ENCODE measurements around the gene STX19.

Gene STX19

DNA sequence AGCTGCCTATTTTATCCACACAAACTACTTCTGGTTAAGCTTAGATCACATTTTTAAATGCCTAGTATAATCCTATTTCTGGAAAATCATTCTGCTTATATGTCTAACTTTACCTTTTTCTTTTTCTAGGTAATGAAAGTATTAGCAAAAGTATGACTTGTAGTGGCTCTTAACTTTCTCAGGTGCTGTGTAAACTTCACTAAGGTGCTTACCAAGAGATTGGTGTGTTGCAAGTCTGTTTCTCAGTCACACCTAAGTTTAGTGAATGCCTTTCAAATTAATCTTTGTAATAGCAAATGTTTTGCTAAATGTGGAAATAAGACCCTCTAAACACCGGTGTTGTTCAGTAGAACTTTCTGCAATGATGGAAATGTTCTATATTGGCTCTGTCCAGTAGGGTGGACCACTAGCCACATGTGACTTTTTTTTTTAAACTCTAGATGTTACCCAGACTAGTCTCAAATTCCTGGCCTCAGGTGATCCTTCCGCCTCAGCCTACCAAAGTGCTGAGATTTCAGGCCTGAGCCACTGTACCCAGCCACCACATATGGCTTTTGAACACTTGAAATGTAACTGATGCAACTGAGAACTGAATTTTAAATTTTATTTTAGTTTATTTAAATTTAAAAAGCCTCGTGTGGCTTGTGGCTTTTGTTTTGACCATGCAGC lies 26.4 kb downstream of the STX19 start:
- no peaks in the 10 kb centered on the region for H3K27me3 ChIP-seq (ENCODE audit: control insufficient read depth in 1 of 2, insufficient read depth in 2 of 2, low read length in 2 of 2)
- H3K4me1 ChIP-seq (ENCODE audit: control insufficient read depth in 1 of 2, insufficient read depth in 2 of 2, low read length in 2 of 2): no peaks in the 10 kb centered on the region
- H3K4me3 ChIP-seq (ENCODE audit: low read depth in 1 of 2, low read length in 2 of 2): no peak overlapping the region
- no peak overlapping the region for H3K9ac ChIP-seq (ENCODE audit: low read depth in 1 of 2, low read length in 2 of 2)
- H3K27ac ChIP-seq (ENCODE audit: low read depth, low read length): no peak overlapping the region
- H3K9me3 ChIP-seq (ENCODE audit: control insufficient read depth in 1 of 2, low read length in 2 of 2): no peaks in the 10 kb centered on the region
- no peaks in the 10 kb centered on the region for H3K36me3 ChIP-seq (ENCODE audit: control insufficient read depth in 1 of 2, insufficient read depth in 2 of 2, low read length in 2 of 2)

DNA sequence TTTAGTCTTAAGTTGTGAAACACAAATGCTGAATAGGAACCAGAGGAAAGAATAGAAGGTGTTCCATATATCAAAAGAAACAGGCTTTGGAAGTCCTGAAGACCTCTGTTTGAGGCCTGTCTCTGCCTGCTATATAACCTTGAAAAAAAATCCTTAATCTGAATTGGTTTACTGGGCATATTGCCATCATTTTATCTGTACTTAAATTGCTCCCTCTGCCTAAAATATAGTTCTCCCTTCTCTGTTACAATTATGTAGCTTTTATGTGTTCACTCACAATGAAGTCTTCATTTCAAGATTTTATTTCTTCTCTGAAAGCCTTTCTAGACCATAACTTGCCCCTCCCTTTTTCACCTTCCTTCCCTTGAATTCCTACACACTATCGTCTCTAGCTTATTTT lies 27.2 kb downstream of the STX19 start:
- no peak overlapping the region for H3K27ac ChIP-seq (ENCODE audit: low read depth, low read length)
- no peaks in the 10 kb centered on the region for H3K36me3 ChIP-seq (ENCODE audit: control insufficient read depth in 1 of 2, insufficient read depth in 2 of 2, low read length in 2 of 2)
- no peaks in the 10 kb centered on the region for H3K4me1 ChIP-seq (ENCODE audit: control insufficient read depth in 1 of 2, insufficient read depth in 2 of 2, low read length in 2 of 2)
- no peak overlapping the region for H3K4me3 ChIP-seq (ENCODE audit: low read depth in 1 of 2, low read length in 2 of 2)
- no peaks in the 10 kb centered on the region for H3K27me3 ChIP-seq (ENCODE audit: control insufficient read depth in 1 of 2, insufficient read depth in 2 of 2, low read length in 2 of 2)
- no peak overlapping the region for H3K9ac ChIP-seq (ENCODE audit: low read depth in 1 of 2, low read length in 2 of 2)
- H3K9me3 ChIP-seq (ENCODE audit: control insufficient read depth in 1 of 2, low read length in 2 of 2): no peaks in the 10 kb centered on the region

DNA sequence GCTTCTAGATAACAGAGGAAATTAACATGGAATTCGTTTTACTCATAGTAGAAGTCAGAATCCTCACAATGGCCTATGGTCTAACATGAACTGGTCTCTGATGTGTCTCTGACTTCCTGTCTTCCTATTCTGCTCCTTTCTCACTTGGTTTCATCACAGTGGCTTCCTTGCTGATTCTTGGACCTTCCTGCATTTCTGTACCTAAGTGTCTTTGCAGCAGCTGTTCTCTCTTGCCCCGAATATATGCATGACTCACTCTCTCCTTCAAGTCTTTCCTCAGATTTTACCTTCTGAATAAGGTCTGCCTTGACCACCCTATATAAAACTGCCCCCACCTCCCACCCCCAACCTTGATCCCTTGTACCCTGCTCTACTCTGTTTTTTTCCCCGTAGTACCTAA lies 34.3 kb downstream of the STX19 start:
- H3K27ac ChIP-seq (ENCODE audit: low read depth, low read length): no peak overlapping the region
- no peaks in the 10 kb centered on the region for H3K27me3 ChIP-seq (ENCODE audit: control insufficient read depth in 1 of 2, insufficient read depth in 2 of 2, low read length in 2 of 2)
- H3K4me1 ChIP-seq (ENCODE audit: control insufficient read depth in 1 of 2, insufficient read depth in 2 of 2, low read length in 2 of 2): no peaks in the 10 kb centered on the region
- H3K9ac ChIP-seq (ENCODE audit: low read depth in 1 of 2, low read length in 2 of 2): no peak overlapping the region
- H3K4me3 ChIP-seq (ENCODE audit: low read depth in 1 of 2, low read length in 2 of 2): no peak overlapping the region
- H3K9me3 ChIP-seq (ENCODE audit: control insufficient read depth in 1 of 2, low read length in 2 of 2): no peaks in the 10 kb centered on the region
- no peaks in the 10 kb centered on the region for H3K36me3 ChIP-seq (ENCODE audit: control insufficient read depth in 1 of 2, insufficient read depth in 2 of 2, low read length in 2 of 2)

DNA sequence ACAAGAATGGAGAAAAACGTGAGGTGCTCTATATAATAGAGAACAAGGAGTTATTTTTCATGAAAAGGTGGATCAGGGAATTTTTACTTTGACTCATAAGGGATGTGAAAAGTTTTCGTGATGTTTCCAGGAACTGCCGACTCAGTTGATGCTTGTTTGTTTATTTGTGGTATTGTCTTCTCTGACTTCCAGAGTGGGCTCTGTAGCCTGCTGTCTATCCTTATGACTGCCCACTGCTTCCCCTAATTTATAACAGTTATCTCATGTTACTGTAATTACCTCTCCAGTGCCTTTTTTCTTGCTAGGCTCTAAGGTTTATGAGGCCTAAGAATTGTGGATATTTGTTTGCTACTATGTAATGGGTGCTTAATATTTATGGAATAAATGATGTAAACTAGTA lies 36.2 kb downstream of the STX19 start:
- Histone ChIP-seq H3K27me3 (ENCODE audit: control insufficient read depth in 1 of 2, insufficient read depth in 2 of 2, low read length in 2 of 2) (no peaks in the 10 kb centered on the region), H3K4me1 (ENCODE audit: control insufficient read depth in 1 of 2, insufficient read depth in 2 of 2, low read length in 2 of 2) (no peaks in the 10 kb centered on the region), H3K4me3 (ENCODE audit: low read depth in 1 of 2, low read length in 2 of 2) (no peak overlapping the region), H3K27ac (ENCODE audit: low read depth, low read length) (no peak overlapping the region), H3K9me3 (ENCODE audit: control insufficient read depth in 1 of 2, low read length in 2 of 2) (no peaks in the 10 kb centered on the region), H3K9ac (ENCODE audit: low read depth in 1 of 2, low read length in 2 of 2) (no peak overlapping the region), H3K36me3 (ENCODE audit: control insufficient read depth in 1 of 2, insufficient read depth in 2 of 2, low read length in 2 of 2) (no peaks in the 10 kb centered on the region)

DNA sequence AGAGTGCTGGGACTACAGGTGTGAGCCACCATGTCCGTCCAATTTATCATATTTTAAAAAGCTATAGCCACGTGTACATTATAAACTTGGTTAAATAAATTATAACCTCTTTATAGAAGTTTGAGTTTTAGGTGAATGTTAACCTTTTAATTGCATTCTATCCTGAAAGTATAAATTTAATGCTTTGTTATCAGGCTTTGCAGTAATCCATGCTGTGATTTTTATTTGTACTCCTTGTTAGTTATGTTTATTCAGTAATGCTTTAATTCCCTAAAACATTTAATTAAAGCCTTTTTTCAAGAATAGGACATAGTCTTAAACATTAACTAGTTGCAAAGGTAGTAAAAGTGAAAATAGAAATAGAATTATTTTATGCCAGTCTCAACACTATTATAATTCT lies 36.8 kb downstream of the STX19 start:
- Histone ChIP-seq H3K27ac (ENCODE audit: low read depth, low read length) (no peak overlapping the region), H3K9me3 (ENCODE audit: control insufficient read depth in 1 of 2, low read length in 2 of 2) (no peaks in the 10 kb centered on the region), H3K36me3 (ENCODE audit: control insufficient read depth in 1 of 2, insufficient read depth in 2 of 2, low read length in 2 of 2) (no peaks in the 10 kb centered on the region), H3K27me3 (ENCODE audit: control insufficient read depth in 1 of 2, insufficient read depth in 2 of 2, low read length in 2 of 2) (no peaks in the 10 kb centered on the region), H3K4me1 (ENCODE audit: control insufficient read depth in 1 of 2, insufficient read depth in 2 of 2, low read length in 2 of 2) (no peaks in the 10 kb centered on the region), H3K9ac (ENCODE audit: low read depth in 1 of 2, low read length in 2 of 2) (no peak overlapping the region), H3K4me3 (ENCODE audit: low read depth in 1 of 2, low read length in 2 of 2) (no peak overlapping the region)

DNA sequence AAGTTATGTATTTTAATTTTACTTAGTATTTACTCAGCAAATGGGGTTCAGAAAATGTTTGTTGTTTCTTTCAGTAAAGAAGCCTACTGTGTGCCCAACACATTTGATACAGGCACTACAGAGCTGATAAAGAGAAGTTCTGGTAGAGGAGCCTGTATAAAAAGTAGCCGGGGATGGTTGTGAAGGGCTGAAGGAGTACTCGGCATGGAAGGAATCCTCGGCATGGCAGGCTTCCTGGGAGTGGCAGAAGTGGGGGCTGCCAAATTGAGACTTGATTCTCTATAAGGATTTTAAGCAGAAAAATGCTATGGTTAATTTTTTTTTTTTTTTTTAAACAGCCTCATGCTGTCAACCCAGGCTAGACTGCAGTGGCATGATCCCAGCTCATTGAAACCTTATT lies 39.2 kb downstream of the STX19 start:
- H3K4me1 ChIP-seq (ENCODE audit: control insufficient read depth in 1 of 2, insufficient read depth in 2 of 2, low read length in 2 of 2): no peaks in the 10 kb centered on the region
- no peak overlapping the region for H3K9ac ChIP-seq (ENCODE audit: low read depth in 1 of 2, low read length in 2 of 2)
- no peaks in the 10 kb centered on the region for H3K9me3 ChIP-seq (ENCODE audit: control insufficient read depth in 1 of 2, low read length in 2 of 2)
- H3K27ac ChIP-seq (ENCODE audit: low read depth, low read length): no peak overlapping the region
- no peaks in the 10 kb centered on the region for H3K36me3 ChIP-seq (ENCODE audit: control insufficient read depth in 1 of 2, insufficient read depth in 2 of 2, low read length in 2 of 2)
- H3K4me3 ChIP-seq (ENCODE audit: low read depth in 1 of 2, low read length in 2 of 2): no peak overlapping the region
- H3K27me3 ChIP-seq (ENCODE audit: control insufficient read depth in 1 of 2, insufficient read depth in 2 of 2, low read length in 2 of 2): no peaks in the 10 kb centered on the region

DNA sequence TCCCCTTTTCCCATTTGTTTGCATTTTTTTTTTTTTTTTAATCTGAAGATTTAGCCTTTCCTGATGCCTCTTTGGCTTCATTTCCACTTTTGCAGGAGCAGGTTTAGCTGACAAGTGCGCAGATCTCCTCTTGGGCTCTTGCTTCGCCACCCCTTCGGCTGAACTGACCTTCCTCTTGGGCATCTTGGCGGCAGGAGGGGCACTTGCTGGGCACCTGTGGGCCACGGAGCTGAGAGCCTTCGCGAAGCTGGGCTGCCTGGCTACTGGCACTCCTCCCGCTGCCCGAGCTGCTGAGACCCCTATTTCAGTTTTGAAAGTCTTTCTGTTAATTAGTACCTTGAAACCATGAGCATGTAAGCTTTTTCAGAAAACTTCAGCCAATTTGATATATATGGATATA lies 39.6 kb downstream of the STX19 start:
- H3K27me3 ChIP-seq (ENCODE audit: control insufficient read depth in 1 of 2, insufficient read depth in 2 of 2, low read length in 2 of 2): no peaks in the 10 kb centered on the region
- H3K9ac ChIP-seq (ENCODE audit: low read depth in 1 of 2, low read length in 2 of 2): no peak overlapping the region
- no peaks in the 10 kb centered on the region for H3K36me3 ChIP-seq (ENCODE audit: control insufficient read depth in 1 of 2, insufficient read depth in 2 of 2, low read length in 2 of 2)
- no peak overlapping the region for H3K27ac ChIP-seq (ENCODE audit: low read depth, low read length)
- no peak overlapping the region for H3K4me3 ChIP-seq (ENCODE audit: low read depth in 1 of 2, low read length in 2 of 2)
- no peaks in the 10 kb centered on the region for H3K4me1 ChIP-seq (ENCODE audit: control insufficient read depth in 1 of 2, insufficient read depth in 2 of 2, low read length in 2 of 2)
- H3K9me3 ChIP-seq (ENCODE audit: control insufficient read depth in 1 of 2, low read length in 2 of 2): no peaks in the 10 kb centered on the region

DNA sequence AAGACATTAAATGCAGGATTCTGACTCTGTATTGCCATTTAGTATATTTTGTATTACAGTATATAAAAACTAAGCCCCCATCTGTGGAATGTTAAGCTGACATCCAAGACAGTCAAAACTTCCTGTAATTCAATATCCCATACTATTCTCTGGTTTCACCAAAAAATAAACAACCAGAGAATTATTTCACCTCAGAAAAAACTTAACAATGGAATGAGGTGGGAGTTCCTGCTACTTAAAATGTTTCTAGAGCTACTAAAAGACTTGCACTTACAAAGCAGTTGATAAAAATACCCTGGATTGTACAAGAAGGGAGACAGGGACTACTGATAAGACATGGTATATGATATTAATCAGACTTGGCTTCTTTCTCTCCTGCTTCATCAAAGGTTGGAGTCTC lies 40.1 kb downstream of the STX19 start:
- Histone ChIP-seq H3K27me3 (ENCODE audit: control insufficient read depth in 1 of 2, insufficient read depth in 2 of 2, low read length in 2 of 2) (no peaks in the 10 kb centered on the region), H3K27ac (ENCODE audit: low read depth, low read length) (no peak overlapping the region)

DNA sequence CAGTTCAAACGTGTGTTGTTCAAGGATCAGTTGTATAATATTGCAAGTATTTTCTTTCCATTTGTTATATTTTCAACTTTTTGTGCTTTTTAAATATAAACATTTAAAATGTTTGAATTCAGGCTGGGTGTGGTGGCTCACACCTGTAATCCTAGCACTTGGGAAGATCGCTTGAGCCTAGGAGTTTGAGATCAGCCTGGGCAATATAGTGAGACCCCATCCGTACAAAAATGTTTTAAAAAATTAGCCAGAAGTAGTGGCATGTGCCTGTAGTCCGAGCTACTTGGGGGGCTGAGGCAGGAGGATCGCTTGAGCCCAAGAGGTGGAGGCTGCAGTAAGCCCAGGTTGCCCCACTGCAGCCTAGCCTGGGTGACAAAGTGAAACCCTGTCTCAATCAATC lies 43.8 kb downstream of the STX19 start:
- no peak overlapping the region for H3K27ac ChIP-seq (ENCODE audit: low read depth, low read length)
- no peaks in the 10 kb centered on the region for H3K36me3 ChIP-seq (ENCODE audit: control insufficient read depth in 1 of 2, insufficient read depth in 2 of 2, low read length in 2 of 2)
- peaks cover 4 to 9% of the 10 kb centered on the region in 2 donors for H3K4me1 ChIP-seq (ENCODE audit: control insufficient read depth in 1 of 2, insufficient read depth in 2 of 2, low read length in 2 of 2)
- no peaks in the 10 kb centered on the region for H3K27me3 ChIP-seq (ENCODE audit: control insufficient read depth in 1 of 2, insufficient read depth in 2 of 2, low read length in 2 of 2)
- H3K9me3 ChIP-seq (ENCODE audit: control insufficient read depth in 1 of 2, low read length in 2 of 2): no peaks in the 10 kb centered on the region
- no peak overlapping the region for H3K9ac ChIP-seq (ENCODE audit: low read depth in 1 of 2, low read length in 2 of 2)
- H3K4me3 ChIP-seq (ENCODE audit: low read depth in 1 of 2, low read length in 2 of 2): no peak overlapping the region

More for the DNA sequence above, 40.1 kb downstream of the STX19 start:
- Histone ChIP-seq H3K4me3 (ENCODE audit: low read depth in 1 of 2, low read length in 2 of 2) (no peak overlapping the region), H3K9ac (ENCODE audit: low read depth in 1 of 2, low read length in 2 of 2) (no peak overlapping the region), H3K36me3 (ENCODE audit: control insufficient read depth in 1 of 2, insufficient read depth in 2 of 2, low read length in 2 of 2) (no peaks in the 10 kb centered on the region), H3K9me3 (ENCODE audit: control insufficient read depth in 1 of 2, low read length in 2 of 2) (no peaks in the 10 kb centered on the region), H3K4me1 (ENCODE audit: control insufficient read depth in 1 of 2, insufficient read depth in 2 of 2, low read length in 2 of 2) (no peaks in the 10 kb centered on the region)

DNA sequence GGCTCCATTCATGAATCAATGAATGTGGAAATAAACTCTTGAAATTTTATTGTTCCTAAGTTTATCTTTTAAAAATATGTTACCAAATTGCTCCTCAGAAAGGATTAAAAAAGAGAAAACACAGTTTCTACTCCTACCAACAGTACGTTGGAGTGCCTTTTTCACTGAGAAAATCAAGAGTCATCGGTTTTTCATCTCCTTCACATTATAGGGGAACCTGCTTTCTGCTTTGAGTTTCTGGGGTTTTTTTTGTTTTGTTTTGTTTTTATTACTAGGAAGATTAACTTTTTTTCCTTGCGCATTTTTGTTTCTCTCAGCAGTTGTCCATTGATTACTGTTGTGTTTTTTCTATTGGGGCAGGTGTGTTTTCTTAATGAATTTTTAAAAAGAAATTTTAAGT lies 45.0 kb downstream of the STX19 start:
- H3K27ac ChIP-seq (ENCODE audit: low read depth, low read length): no peak overlapping the region
- H3K9ac ChIP-seq (ENCODE audit: low read depth in 1 of 2, low read length in 2 of 2): no peak overlapping the region
- no peaks in the 10 kb centered on the region for H3K9me3 ChIP-seq (ENCODE audit: control insufficient read depth in 1 of 2, low read length in 2 of 2)
- H3K4me1 ChIP-seq (ENCODE audit: control insufficient read depth in 1 of 2, insufficient read depth in 2 of 2, low read length in 2 of 2): peaks cover 4 to 9% of the 10 kb centered on the region in 2 donors
- H3K27me3 ChIP-seq (ENCODE audit: control insufficient read depth in 1 of 2, insufficient read depth in 2 of 2, low read length in 2 of 2): no peaks in the 10 kb centered on the region
- no peaks in the 10 kb centered on the region for H3K36me3 ChIP-seq (ENCODE audit: control insufficient read depth in 1 of 2, insufficient read depth in 2 of 2, low read length in 2 of 2)
- no peak overlapping the region for H3K4me3 ChIP-seq (ENCODE audit: low read depth in 1 of 2, low read length in 2 of 2)

DNA sequence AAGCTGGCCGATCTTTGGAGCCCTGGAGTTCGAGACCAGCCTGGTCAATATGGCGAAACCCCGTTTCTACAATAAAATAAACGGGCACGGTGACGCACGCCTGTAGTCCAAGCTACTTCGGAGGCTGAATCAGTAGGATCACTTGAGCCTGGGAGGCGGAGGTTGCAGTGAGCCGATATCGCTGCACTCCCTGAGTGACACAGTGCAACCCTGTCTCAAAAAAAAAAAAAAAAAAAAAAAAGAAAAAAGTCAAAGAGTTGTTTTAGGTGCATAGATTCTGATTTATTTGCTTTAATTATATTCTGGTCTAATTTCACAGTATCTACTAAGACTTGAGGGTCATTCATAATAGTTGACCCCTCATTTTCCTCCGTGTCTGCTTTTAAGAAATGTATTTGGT lies 46.7 kb downstream of the STX19 start:
- Histone ChIP-seq H3K4me3 (ENCODE audit: low read depth in 1 of 2, low read length in 2 of 2) (no peak overlapping the region), H3K36me3 (ENCODE audit: control insufficient read depth in 1 of 2, insufficient read depth in 2 of 2, low read length in 2 of 2) (no peaks in the 10 kb centered on the region), H3K9ac (ENCODE audit: low read depth in 1 of 2, low read length in 2 of 2) (no peak overlapping the region), H3K4me1 (ENCODE audit: control insufficient read depth in 1 of 2, insufficient read depth in 2 of 2, low read length in 2 of 2) (peaks cover 4 to 9% of the 10 kb centered on the region in 2 donors), H3K27ac (ENCODE audit: low read depth, low read length) (no peak overlapping the region), H3K9me3 (ENCODE audit: control insufficient read depth in 1 of 2, low read length in 2 of 2) (no peaks in the 10 kb centered on the region), H3K27me3 (ENCODE audit: control insufficient read depth in 1 of 2, insufficient read depth in 2 of 2, low read length in 2 of 2) (no peaks in the 10 kb centered on the region)

Measured in duodenal mucosa (tissue), 2 donors.